ENCODE measurements around the gene LCN9. TPM values are rescaled to one million over a fixed set of nuclear protein-coding genes. Genes with fewer than 3 reads are reported as not detected.

The LCN9 gene
- total RNA-seq, 3 donors from 2014 or later, result 0.64 TPM; not detected in 2

GRCh38 chr9:135714242-135715055, 51.3 kb downstream of the LCN9 start:
- no peaks in the 10 kb centered on the region for H3K4me1 ChIP-seq
- H3K4me3 ChIP-seq, result peak overlapping the region in 1 of 3 donors; percentile 17
- no peak overlapping the region for H3K27ac ChIP-seq
- TF ChIP-seq POLR2AphosphoS5 (IDR thresholded peaks at IDR 0.05), result no peak
- TF ChIP-seq POLR2A (IDR thresholded peaks at IDR 0.05), result no peak
- no peak for TF ChIP-seq CTCF (IDR thresholded peaks at IDR 0.05)
- H3K36me3 ChIP-seq, result no peaks in the 10 kb centered on the region
- intact Hi-C loops (cut with DNase I; ENCODE audit: low total_unique reads), result no loop called here
- peaks cover 0 to 83% of the 10 kb centered on the region in 2 donors for H3K27me3 ChIP-seq
- no peak for DNase-seq (ENCODE audit: low spot score in 2 of 2)
- H3K9me3 ChIP-seq, result no peaks in the 10 kb centered on the region

GRCh38 chr9:135715056-135715595, 52.0 kb downstream of the LCN9 start:
- Histone ChIP-seq H3K27me3 (peaks cover 0 to 90% of the 10 kb centered on the region in 2 donors), H3K4me1 (no peaks in the 10 kb centered on the region), H3K4me3 (no peak overlapping the region), H3K9me3 (no peaks in the 10 kb centered on the region), H3K27ac (no peak overlapping the region), H3K36me3 (no peaks in the 10 kb centered on the region)
- intact Hi-C loops (cut with DNase I; ENCODE audit: low total_unique reads), result no loop called here
- DNase-seq (ENCODE audit: low spot score in 2 of 2), result no peak
- no peak for TF ChIP-seq POLR2A (IDR thresholded peaks at IDR 0.05)

DNA sequence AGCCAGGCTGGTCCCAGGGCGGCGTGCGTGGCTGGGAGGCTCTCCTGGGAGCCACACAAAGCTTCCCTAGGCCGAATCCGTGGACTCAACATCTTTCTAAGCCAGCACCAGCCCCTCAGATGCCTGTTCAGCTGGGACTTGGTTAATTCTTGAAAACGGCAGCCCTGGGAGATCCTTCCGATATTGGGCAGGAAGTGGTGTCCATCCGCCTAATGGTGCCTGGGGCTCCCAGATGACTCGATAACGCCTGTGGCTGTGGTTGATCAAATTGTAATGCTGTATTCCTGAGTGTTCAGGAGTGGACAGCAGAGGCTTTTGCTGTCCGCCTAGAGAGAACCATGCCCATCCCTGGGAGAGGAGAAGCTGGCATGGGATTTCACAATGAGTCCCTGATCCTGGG, 52.9 kb downstream of the LCN9 start:
- Histone ChIP-seq H3K9me3 (no peaks in the 10 kb centered on the region), H3K27ac (no peak overlapping the region), H3K36me3 (no peaks in the 10 kb centered on the region), H3K4me3 (no peak overlapping the region), H3K4me1 (no peaks in the 10 kb centered on the region), H3K27me3 (peaks cover 0 to 96% of the 10 kb centered on the region in 2 donors)
- intact Hi-C loops (cut with DNase I; ENCODE audit: low total_unique reads), result no loop called here
- TF ChIP-seq POLR2AphosphoS5 (IDR thresholded peaks at IDR 0.05) (no peak), CTCF (IDR thresholded peaks at IDR 0.05) (no peak), POLR2A (IDR thresholded peaks at IDR 0.05) (no peak)
- DNase-seq (ENCODE audit: low spot score in 2 of 2), result no peak

Other genes with a start within 250 kb of the LCN9 start
- 10 to 100 TPM; 13.9 to 18.1 (median 15.1) TPM for gene PPP1R26, start 183.5 kb upstream of the LCN9 start, total RNA-seq
- 10 to 100 TPM; 35.4 to 39.8 (median 36.7) TPM for gene MRPS2, start 162.6 kb upstream of the LCN9 start, total RNA-seq
- not detected for gene LCN1, start 141.9 kb upstream of the LCN9 start, total RNA-seq
- not detected for gene OBP2A, start 117.2 kb upstream of the LCN9 start, total RNA-seq
- not detected for gene PAEP, start 101.6 kb upstream of the LCN9 start, total RNA-seq
- gene GLT6D1, start 23.8 kb upstream of the LCN9 start, total RNA-seq, result not detected
- not detected for gene SOHLH1, start 36.2 kb downstream of the LCN9 start, total RNA-seq
- gene KCNT1, start 38.9 kb downstream of the LCN9 start, total RNA-seq, result not detected
- 10 to 100 TPM; 25.0 to 29.8 (median 29.0) TPM for gene CAMSAP1, start 244.2 kb downstream of the LCN9 start, total RNA-seq